ENCODE results near the gene EPHA3. TPM values are rescaled to one million over a fixed set of nuclear protein-coding genes. Genes with fewer than 3 reads are reported as not detected.

EPHA3 gene
- polyA plus RNA-seq, 4 donors, result 4.9 to 5.2 (median 5.1) TPM

DNA sequence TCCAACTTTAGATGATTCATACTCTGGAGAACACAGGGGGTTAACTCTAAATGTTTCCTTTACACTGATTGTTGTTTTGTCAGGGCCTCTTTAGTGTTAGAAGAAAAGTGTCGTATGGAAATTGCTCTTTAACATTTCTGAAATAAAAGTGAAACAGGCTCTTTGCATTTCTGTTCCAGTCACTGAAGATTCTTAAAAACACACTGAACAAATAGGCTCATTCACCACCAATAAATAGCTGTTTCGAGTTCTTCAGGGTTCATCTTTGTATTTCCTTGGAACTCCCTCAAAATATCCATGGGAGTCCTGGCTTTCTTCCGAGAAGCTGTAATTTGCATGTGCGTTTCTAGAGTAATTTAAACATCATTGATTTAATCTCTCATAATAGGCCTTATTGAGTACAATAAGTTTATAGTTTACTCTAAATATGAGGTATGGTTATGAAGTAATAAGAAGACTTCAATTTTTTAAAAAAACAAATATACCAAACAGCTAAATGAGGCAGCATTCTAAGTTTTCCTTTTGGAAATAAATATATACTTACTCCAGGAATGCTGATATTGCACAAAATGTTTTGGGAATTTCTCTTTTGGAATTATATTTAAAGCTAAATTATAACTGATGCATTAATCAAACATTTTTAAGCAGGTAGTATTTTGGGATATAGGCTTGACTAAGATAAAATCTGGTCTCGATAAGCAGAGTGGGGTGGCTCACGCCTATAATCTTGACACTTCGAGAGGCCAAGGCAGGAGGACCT, 327.4 kb downstream of the EPHA3 start:
- DNase-seq (ENCODE audit: low read depth in 4 of 4, low spot score in 2 of 4), result no peak

DNA sequence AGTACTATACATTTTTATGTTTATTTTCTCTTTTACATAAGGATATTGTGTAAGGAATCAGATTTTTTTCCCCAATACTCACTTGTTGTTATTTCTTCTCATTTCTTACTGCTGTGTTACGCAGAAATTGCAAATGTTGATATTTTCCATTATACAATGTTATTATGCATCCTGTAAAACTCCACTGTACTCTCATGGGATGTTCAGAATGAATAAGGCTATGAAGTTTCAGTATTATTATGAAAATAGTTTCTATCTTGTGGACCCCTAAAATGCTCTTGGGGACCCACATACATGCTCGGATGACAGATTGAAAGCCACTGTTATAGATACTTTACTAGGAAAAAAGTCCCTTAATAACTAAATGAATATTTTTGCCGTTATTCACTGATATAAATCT, 329.4 kb downstream of the EPHA3 start:
- DNase-seq (ENCODE audit: low read depth in 4 of 4, low spot score in 2 of 4), result no peak

DNA sequence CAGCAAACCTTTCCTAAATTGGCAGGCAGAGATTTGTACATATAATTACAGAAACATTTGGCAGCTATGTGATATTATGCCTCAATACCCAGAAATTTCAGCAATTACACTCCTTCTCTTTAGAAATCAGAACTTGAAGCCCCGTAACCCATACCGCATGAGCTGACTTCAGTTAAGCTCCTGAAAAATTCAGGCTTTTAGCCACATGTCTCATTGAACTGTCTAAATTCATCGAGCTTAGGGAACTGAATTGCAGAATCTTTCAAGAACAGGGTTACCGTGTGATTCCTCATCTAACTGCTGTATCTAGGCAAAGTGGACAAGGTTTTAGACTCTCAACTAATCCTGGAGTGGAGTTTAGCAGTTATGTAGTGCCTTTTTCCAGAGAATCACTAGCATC, 333.0 kb downstream of the EPHA3 start:
- no peak for DNase-seq (ENCODE audit: low read depth in 4 of 4, low spot score in 2 of 4)

DNA sequence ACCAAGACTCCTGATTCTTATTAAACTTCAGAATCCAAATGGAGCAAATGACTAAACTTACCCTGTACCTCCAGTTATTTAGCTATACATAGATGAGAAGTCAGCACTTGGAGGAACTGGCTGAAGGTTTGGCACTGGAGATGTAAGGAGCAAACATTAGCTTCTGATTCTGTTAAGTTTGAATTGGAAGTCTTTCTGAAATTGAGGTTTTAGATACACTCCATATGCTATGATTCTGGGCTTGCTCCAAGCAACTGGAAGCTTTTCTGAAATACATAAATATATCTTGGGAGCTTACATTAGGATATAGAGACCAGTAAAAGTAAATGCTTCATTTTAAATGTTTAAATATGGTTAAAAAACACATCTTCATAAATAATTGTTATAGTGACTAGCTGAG, 333.7 kb downstream of the EPHA3 start:
- no peak for DNase-seq (ENCODE audit: low read depth in 4 of 4, low spot score in 2 of 4)

DNA sequence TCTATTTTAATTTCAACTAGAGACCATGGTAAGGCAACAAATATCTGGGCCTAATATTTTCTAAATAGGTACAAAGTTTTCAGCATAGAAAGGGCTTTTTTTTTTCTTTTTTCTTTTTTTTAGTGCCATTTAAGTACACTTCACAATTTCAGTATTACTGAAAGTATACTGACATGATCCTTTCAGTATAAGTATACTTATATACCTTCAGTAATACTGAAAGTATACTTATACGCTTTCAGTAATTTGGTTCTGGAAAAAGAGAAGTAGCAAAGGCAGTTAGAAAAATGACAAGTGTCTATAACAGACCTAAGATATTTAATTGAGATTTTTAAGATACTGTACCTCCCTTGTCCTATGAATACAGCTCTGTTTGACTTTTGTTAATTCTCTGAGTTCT, 339.2 kb downstream of the EPHA3 start:
- no peak for DNase-seq (ENCODE audit: low read depth in 4 of 4, low spot score in 2 of 4)

DNA sequence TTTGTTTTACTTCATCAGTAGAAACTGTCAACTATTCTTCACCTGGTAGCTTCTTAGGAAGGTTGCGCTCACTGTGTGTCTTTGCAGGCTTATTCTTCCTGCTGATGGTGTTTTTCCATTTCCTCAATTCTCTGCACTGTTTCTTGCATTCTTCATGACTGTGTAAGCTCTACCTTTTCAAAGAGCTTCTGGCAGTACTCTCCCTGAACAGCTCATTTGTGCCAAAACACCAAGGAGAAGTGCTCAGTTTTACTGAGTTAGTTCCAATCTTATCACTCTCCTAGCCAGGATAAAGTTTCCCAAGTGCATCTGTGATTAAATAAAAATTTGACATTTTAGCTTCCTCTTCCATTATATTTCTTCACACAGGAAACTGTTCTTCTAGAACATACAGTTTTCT, 339.8 kb downstream of the EPHA3 start:
- DNase-seq (ENCODE audit: low read depth in 4 of 4, low spot score in 2 of 4), result no peak

DNA sequence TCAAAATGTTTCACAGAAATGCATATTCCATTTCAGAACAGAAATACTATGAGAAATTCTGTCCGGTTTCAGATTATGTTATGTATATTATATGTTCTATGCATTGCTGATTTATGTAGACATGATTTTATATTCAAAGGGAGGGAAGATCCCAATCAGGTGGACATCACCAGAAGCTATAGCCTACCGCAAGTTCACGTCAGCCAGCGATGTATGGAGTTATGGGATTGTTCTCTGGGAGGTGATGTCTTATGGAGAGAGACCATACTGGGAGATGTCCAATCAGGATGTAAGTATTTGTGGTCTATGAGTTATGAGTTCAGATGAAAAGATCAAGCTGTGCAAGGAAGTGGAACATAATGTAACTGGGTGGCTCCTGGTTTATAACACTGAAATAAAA, 341.7 kb downstream of the EPHA3 start:
- no peak for DNase-seq (ENCODE audit: low read depth in 4 of 4, low spot score in 2 of 4)

DNA sequence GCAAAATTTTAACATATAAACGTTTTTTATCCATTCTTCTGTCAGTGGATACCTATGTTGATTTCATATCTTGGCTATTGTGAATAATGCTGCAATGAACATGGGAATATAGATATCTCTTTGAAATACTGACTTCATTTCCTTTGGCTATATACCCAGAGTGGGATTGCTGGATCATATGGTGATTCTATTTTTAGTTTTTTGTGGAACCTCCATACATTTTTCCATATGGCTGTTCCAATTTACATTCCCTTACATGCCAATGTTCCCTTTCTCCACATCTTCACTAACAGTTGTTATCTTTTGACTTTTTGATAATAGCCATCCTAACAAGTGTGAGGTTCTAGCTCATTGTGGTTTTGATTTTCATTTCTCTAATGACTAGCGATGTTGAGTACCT, 344.6 kb downstream of the EPHA3 start:
- DNase-seq (ENCODE audit: low read depth in 4 of 4, low spot score in 2 of 4), result no peak

DNA sequence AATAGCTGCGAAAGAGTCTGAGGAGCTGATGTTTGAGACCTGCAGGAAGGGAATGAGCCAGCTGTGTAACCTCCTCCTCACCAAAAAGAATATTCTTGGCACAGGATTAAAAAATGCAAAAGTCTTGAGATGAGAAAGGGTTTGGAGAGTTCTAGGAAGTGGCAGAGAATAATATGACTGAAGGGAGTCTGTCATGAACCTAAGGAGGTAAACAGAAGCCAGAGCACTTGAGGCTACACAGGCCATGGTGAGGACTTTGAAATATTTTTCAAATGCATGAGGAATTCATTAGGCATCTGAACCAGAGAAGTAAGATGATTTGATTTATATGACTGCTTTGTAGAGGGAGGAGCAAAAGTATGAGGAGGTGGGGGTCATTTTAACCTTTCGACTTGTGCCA, 347.8 kb downstream of the EPHA3 start:
- no peak for DNase-seq (ENCODE audit: low read depth in 4 of 4, low spot score in 2 of 4)

DNA sequence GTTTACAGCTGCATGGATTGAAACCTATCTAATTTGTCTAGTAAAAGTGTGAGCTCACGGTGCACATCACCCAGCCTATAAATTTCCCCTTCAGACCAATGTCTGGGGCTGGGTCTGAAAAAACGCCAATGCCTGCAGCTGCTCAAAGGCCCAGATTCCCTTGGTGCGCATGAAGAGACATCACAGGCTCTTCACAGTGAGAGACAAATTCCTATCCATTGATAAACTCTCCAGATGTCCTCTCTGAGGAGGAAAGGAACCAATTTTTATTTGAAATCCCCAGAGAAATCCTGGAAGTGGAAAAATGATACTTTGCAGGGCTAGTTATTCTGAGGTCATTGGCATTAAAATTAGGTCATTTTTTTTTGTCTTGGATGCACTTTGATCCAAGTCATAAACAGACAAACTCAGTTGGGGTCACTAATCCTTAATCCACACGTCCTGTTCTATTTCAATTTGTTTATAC, 360.5 kb downstream of the EPHA3 start:
- DNase-seq (ENCODE audit: low read depth in 4 of 4, low spot score in 2 of 4), result no peak

DNA sequence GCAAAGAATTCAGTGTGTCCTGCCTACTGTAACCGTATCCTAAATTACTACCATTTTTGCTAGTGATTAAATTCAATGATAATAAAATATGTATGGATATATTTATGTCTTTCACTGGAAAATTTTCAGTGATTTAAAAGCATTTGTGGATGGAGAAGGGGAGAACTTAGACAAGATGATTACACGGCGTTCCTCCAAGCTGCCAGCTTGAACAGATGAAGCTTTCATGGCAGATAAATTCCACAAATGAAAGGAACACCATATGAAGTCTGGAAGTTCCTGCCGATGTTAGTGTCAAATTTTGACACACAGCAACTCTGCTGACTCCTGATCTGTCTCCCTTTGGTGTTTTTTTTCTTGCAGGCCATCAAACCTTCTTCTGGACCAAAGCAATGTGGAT, 364.7 kb downstream of the EPHA3 start:
- no peak for DNase-seq (ENCODE audit: low read depth in 4 of 4, low spot score in 2 of 4)

DNA sequence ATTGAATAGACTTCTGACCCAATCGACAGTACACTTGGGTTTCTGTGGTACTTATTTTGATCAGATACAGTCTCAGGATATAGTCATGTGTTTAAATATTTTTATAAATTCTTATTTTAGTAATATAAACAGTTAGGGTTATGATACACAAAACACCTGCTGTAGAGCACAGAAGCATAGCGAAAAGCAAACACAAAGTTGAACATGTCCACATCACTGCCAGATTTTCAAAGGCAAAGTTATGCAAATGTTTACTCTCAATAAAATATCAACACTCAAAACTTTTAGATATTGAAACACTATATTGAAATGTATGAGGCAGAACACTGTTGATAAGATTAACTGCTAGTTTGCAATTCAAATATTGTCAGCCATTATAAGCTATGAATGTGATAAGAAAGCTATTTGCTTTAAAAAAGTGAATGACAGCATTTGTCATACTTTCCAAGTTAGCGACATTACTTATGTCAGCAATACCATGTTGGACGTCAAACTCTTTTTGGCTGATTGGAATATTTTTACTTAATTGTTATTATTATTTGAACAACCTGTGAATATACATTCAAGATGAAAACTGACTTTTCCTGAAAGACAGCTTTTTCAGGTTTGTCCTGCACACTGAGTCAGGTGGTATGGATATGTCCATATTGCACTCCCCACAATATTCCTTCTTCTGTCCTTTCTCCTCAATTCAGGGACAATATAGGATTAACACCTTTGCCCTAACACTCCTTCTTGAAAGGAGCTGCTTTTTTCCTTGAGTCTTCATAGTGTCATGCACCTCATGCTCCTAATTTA, 367.1 kb downstream of the EPHA3 start:
- no peak for DNase-seq (ENCODE audit: low read depth in 4 of 4, low spot score in 2 of 4)

DNA sequence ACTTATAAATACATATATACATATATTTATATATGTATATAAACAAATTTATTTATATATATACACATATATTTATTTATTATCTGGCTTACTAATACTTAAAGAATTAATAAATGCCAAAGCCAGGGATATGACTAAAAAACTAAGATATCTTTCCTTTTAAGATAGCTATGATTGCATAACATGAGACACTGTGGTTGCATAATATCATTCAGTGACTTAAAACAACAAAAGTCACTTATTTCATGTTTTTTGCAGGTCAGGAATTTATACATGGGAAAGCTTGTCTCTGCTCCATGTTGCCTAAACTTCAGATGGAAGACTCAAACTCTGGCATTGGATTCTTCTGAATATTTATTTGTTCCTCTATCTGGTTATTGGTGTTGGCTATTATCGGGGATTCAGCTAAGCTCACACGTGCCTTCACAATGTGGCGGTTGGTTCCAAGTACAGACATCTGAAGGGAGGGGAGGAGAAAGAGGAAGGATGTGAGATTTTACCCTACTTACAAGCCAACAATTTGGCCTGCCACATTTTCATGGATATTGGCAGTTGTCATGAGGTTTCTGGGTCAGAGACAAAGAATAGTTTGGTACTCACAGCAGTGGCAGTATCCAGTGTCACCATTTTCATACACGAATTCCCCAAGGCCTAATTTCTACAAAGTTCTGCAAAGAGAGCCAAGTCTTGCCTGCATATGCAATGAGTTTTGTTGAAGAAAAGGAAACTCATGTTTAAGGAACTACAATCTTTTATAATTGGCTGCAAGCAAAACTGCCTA, 381.6 kb downstream of the EPHA3 start:
- no peak for DNase-seq (ENCODE audit: low read depth in 4 of 4, low spot score in 2 of 4)

DNA sequence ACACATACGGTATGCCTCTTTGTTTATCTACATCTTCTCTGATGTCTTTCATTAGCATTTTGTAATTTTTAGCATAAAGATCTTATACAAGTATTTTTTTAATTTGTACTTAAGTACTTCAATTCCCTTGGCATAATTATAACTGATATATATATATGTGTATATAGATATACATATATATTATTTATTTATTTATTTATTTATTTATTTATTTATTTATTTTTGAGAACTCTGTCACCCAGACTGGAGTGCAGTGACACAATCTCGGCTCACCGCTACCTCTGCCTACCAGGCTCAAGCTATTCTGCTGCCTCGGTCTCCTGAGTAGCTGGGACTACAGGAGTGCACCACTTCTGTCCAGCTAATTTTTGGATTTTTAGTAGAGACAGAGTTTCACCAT, 382.7 kb downstream of the EPHA3 start:
- no peak for DNase-seq (ENCODE audit: low read depth in 4 of 4, low spot score in 2 of 4)

DNA sequence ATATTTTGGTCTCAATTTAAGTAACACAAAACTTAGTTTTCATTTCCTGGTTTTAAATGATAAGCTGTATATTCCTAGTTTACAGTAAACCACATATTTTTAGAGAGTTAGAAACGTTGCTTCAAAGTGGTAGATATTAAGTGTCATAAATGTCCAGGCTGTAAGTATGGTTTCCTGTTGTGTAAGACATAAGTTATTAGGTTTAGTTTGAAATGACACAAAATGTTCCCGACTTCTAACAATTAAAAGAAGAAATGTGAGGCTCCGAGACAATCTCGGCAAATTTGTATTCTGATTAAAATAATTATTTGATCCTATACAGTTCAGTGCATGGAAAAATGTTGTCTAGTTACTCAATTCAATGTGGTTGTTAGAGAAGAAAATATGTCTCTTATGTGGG, 387.3 kb downstream of the EPHA3 start:
- DNase-seq (ENCODE audit: low read depth in 4 of 4, low spot score in 2 of 4), result no peak

DNA sequence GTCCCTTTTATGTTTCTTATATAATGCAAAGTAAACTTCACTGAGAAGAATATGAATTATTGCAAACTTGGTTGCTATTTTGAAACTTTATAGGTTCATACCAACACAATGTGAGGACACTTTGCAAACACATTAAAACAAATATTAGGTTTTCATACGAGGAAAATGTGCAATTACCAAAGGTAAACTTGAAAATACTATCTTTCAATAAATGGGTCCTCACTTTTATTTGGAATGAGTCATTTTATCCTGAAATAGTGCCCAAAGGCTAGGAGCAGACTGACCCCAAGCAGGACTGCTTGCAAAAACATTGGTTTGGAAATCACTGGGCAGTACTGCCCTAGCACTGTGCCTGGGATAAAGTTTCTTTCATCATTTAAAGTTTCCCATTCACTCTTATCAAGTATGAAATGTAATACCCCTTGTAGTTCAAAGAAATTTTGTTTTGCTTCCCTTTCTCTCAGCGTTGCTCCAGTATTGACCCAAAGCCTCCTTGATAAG, 396.5 kb downstream of the EPHA3 start:
- DNase-seq (ENCODE audit: low read depth in 4 of 4, low spot score in 2 of 4), result no peak

DNA sequence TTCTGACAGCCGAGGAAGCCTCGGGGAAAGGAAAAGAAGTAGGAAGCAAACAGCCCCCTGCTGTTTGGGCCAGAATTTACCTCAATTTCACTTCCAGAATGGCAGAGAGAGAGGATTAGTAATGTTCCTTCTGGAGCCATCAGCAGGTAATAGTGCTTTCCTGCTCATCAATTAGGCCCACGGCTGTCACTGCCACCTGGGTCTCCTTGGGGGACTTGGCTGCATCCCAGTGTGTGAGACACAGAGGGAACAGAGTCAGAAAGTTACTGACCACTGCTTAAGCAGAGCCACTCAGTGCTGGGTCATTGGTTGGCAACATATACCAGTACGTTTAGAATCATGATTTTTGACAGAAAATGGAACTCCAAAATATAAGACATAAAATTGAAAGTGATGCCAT, 397.0 kb downstream of the EPHA3 start:
- DNase-seq (ENCODE audit: low read depth in 4 of 4, low spot score in 2 of 4), result no peak

DNA sequence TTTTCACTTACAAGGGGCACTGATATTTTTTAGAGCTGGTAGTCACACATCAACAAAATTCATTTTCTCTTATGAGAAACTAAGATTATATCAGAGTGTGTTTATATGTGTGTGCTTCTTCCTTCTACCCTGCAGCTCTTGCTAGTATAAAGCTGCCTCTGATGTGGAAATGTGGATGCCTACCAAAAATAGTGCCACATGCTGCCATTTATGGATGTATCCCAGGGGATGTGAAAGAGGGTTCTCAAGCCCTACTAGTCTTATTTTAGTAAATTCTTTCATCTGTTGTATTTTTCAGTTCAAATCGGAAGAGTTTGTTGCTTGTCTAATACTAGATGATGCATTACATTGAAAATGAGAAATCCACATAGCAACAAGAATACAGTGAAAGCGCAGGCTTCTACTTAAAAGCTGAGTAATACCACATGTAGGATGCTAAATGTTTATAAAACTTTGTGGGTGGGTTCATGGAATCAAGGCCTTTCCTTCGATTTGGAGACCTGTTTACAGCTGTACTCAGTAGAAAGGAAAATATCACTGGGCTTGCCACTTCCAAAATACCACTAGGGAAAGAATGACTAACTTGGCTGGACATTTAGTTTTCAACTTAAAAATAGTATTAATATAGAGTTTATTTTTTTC, 399.2 kb downstream of the EPHA3 start:
- no peak for DNase-seq (ENCODE audit: low read depth in 4 of 4, low spot score in 2 of 4)

DNA sequence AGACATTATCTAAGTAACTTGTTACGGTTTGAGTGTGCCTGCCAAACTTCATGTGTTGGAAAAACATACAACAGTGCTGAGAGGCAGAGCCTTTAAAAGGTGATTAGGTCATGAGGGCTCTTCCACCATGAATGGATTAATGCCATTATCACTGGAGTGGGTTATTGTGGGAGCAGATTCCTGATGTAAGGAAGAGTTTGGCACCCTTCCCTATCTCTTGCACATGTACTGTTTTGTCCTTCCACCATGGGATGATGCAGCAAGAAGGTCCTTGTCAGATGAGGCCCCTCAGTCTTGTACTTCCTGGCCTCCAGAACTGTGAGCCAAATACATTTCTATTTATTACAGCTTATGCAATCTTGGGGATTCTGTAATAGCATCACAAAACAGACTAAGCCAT, 413.9 kb downstream of the EPHA3 start:
- DNase-seq (ENCODE audit: low read depth in 4 of 4, low spot score in 2 of 4), result no peak

DNA sequence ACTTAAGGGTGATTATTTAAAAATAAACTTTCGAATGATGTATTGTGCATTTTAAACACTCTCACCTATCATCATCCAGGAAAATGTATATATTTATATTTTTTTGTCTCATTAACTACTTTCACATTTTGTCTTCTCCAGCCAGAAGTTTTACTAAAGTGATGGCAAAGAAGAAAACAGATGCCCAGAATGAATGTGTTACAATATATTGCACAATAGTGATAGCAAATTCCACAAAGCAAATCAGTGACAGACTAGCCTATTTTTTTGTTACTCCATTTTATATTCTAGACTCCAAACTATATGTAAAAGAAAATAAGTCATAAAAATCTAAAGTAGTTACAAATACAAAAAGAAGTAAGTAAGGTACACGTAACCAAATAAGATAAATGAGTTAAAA, 414.7 kb downstream of the EPHA3 start:
- no peak for DNase-seq (ENCODE audit: low read depth in 4 of 4, low spot score in 2 of 4)

DNA sequence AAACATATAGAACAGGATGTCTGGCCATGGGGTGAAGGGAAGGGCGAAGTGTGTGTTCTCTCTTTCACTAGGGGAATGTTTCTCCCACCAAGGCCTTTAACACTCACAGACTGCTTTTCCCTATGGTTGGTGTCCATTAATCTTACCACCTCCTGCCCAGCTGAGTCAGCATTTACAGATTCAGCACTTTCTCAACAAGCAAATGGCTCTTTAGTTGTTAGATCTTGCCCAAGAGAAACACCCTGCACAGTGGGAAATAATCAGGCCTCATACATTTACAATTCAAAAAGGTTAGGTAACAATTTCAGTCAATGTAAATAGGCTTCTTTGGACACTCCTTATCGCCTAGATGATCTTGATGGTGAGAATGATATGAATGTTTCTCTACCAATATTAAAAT, 418.2 kb downstream of the EPHA3 start:
- no peak for DNase-seq (ENCODE audit: low read depth in 4 of 4, low spot score in 2 of 4)
